ENCODE measurements around the gene AK8. TPM values are rescaled to one million over a fixed set of nuclear protein-coding genes. Genes with fewer than 3 reads are reported as not detected.

The AK8 gene
- total RNA-seq, 2 experiments from 2014 or later: 0.63 TPM; not detected in 1

GRCh38 chr9:132901858-132902831, 24.1 kb upstream of the AK8 start:
- CTCF ChIA-PET: interaction anchor here (0.7 to 2.3 kb wide), 30 partner anchors 7 to 222 kb away, joined by 3 to 15 read pairs (median 4); partner anchors contain the start of genes AK8, GTF3C5 and SPACA9
- Mint-ChIP-seq H3K4me1 (peaks cover 16% of the 10 kb centered on the region), H3K4me3 (no peak overlapping the region), H3K9me3 (ENCODE audit: low read depth) (no peaks in the 10 kb centered on the region), H3K27ac (no peak overlapping the region), H3K36me3 (peaks cover 1% of the 10 kb centered on the region), H3K27me3 (no peaks in the 10 kb centered on the region)
- DNase-seq: peak; percentile 88
- peak; percentile 97 for ATAC-seq

- Mint-ChIP-seq H3K9me3 (ENCODE audit: low read depth) (no peaks in the 10 kb centered on the region), H3K36me3 (peaks cover 8% of the 10 kb centered on the region), H3K27me3 (no peaks in the 10 kb centered on the region), H3K4me3 (no peak overlapping the region), H3K27ac (no peak overlapping the region), H3K4me1 (peaks cover 16% of the 10 kb centered on the region)
- DNase-seq: no peak
- ATAC-seq: no peak
- CTCF ChIA-PET: interaction anchor here (0.5 to 1.0 kb wide), 2 partner anchors 499 to 1562 kb away, joined by 3 read pairs; no protein-coding TSS in a partner anchor
Observed at GRCh38 chr9:132898051-132898450, 20.0 kb upstream of the AK8 start.

DNA sequence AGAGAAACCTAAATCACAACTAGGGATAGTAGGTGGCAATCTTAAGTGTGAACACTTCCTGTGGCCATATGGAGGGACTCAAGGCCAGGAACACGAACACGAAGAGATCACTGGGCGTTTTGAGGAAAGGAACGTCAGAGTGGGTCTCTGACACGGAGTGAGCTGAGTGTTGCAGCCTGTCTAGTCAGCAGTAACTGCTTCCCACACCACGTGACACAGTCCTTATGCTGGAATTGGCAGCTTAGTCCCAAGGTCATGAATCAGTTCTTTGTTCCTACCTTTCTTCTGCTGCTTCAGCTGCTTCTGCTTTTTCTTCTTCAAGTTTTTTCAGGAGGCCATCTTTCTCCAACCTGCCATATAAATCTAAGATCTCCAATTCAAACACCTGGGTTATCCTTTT, 18.8 kb upstream of the AK8 start:
- Mint-ChIP-seq H3K4me3 (no peak overlapping the region), H3K4me1 (peaks cover 11% of the 10 kb centered on the region), H3K9me3 (ENCODE audit: low read depth) (no peaks in the 10 kb centered on the region), H3K27ac (no peak overlapping the region), H3K36me3 (peaks cover 8% of the 10 kb centered on the region), H3K27me3 (no peaks in the 10 kb centered on the region)
- DNase-seq: no peak
- CTCF ChIA-PET: interaction anchor here (0.7 to 1.1 kb wide), 3 partner anchors 486 to 1150 kb away, joined by 3 to 4 read pairs (median 3); no protein-coding TSS in a partner anchor
- ATAC-seq: no peak

GRCh38 chr9:132896264-132896663, 18.2 kb upstream of the AK8 start:
- no peaks in the 10 kb centered on the region for H3K9me3 Mint-ChIP-seq (ENCODE audit: low read depth)
- peaks cover 5% of the 10 kb centered on the region for H3K4me1 Mint-ChIP-seq
- no peak for DNase-seq
- no peak overlapping the region for H3K27ac Mint-ChIP-seq
- H3K4me3 Mint-ChIP-seq: no peak overlapping the region
- no peaks in the 10 kb centered on the region for H3K27me3 Mint-ChIP-seq
- ATAC-seq: no peak
- H3K36me3 Mint-ChIP-seq: peaks cover 8% of the 10 kb centered on the region
- CTCF ChIA-PET: interaction anchor here (1.7 kb wide), 1 partner anchor 24 kb away, joined by 4 read pairs; no protein-coding TSS in a partner anchor

GRCh38 chr9:132894862-132895835, 17.1 kb upstream of the AK8 start:
- H3K36me3 Mint-ChIP-seq: peaks cover 8% of the 10 kb centered on the region
- H3K27ac Mint-ChIP-seq: no peak overlapping the region
- H3K4me3 Mint-ChIP-seq: no peak overlapping the region
- ATAC-seq: no peak
- H3K4me1 Mint-ChIP-seq: no peaks in the 10 kb centered on the region
- no peaks in the 10 kb centered on the region for H3K9me3 Mint-ChIP-seq (ENCODE audit: low read depth)
- H3K27me3 Mint-ChIP-seq: no peaks in the 10 kb centered on the region
- DNase-seq: no peak
- CTCF ChIA-PET: interaction anchor here (0.8 to 1.7 kb wide), 2 partner anchors 10 to 25 kb away, joined by 3 to 4 read pairs; no protein-coding TSS in a partner anchor

DNA sequence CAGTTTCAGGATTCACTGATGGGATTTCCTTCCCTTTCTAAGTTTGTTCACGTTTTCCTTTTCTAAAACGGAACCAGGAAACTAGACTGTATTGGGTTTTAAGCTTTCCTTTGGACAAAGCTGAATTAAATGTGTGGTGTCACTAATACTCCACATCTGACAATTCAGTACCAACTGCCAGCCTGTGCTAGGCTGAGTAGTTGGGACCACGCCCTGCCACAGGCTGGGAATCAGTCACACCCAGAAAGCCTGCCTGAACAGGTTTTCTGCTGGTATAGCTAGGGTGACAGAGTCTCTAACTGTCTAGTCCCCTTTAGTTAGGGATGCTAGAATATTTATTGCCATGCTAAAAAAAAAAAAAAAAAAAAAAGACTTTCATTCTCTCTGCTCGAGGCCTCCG, 16.3 kb upstream of the AK8 start:
- CTCF ChIA-PET: no interaction called here
- Mint-ChIP-seq H3K36me3 (peaks cover 8% of the 10 kb centered on the region), H3K27me3 (no peaks in the 10 kb centered on the region), H3K4me3 (no peak overlapping the region), H3K9me3 (ENCODE audit: low read depth) (no peaks in the 10 kb centered on the region), H3K27ac (no peak overlapping the region), H3K4me1 (no peaks in the 10 kb centered on the region)
- no peak for DNase-seq
- no peak for ATAC-seq

- H3K4me3 Mint-ChIP-seq: no peak overlapping the region
- no peaks in the 10 kb centered on the region for H3K9me3 Mint-ChIP-seq (ENCODE audit: low read depth)
- DNase-seq: no peak
- ATAC-seq: no peak
- peaks cover 10% of the 10 kb centered on the region for H3K4me1 Mint-ChIP-seq
- CTCF ChIA-PET: interaction anchor here (1.1 kb wide), 1 partner anchor 9 kb away, joined by 3 read pairs; no protein-coding TSS in a partner anchor
- no peak overlapping the region for H3K27ac Mint-ChIP-seq
- H3K27me3 Mint-ChIP-seq: no peaks in the 10 kb centered on the region
- peaks cover 8% of the 10 kb centered on the region for H3K36me3 Mint-ChIP-seq
Observed at GRCh38 chr9:132892400-132892799, 14.3 kb upstream of the AK8 start.

DNA sequence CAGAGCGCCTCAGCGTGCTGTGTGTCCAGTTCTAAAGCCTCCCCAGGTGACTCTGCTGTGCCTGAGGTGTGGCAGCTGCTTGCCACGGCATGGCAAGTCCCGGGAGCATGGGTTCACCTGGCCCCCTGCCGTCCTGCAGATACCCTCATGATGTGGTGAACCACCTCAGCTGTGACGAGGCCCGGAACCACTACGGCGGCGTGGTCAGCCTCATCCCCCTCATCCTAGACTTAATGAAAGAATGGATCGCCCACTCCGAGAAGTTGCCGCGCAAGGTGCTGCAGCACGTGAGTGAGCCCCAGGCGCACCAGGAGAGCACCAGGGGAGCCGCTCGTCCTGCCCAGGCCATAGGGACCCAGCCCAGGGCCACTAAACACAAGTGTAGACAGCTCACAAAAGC, 10.1 kb upstream of the AK8 start:
- Mint-ChIP-seq H3K36me3 (no peaks in the 10 kb centered on the region), H3K4me3 (no peak overlapping the region), H3K4me1 (peaks cover 12% of the 10 kb centered on the region), H3K27ac (no peak overlapping the region), H3K9me3 (ENCODE audit: low read depth) (no peaks in the 10 kb centered on the region), H3K27me3 (no peaks in the 10 kb centered on the region)
- CTCF ChIA-PET: no interaction called here
- ATAC-seq (no peak), DNase-seq (no peak)

- H3K27me3 Mint-ChIP-seq: no peaks in the 10 kb centered on the region
- H3K4me3 Mint-ChIP-seq: no peak overlapping the region
- H3K4me1 Mint-ChIP-seq: peaks cover 19% of the 10 kb centered on the region
- H3K27ac Mint-ChIP-seq: no peak overlapping the region
- H3K36me3 Mint-ChIP-seq: no peaks in the 10 kb centered on the region
- ATAC-seq: no peak
- no peak for DNase-seq
- CTCF ChIA-PET: no interaction called here
- H3K9me3 Mint-ChIP-seq (ENCODE audit: low read depth): no peaks in the 10 kb centered on the region
Observed at GRCh38 chr9:132887181-132888120, 9.4 kb upstream of the AK8 start.

DNA sequence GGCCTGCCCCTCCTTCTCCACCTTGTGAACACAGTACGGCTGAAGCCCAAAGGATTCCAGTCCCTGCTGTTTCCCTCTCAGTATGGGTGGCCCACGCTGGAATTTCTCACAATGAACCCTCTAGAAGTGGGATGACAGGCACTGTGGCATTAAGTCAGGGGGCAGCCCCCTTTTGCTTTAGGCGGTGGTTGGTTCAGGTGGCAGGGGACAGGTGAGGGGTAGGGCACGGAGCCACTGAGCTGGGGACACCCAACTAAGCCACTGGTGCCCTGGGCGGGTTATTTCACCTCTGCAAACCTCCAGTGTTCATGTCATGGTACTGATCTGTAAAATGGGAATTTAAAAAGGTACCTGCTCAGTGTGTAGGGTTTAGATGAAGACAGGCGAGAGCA, 8.2 kb upstream of the AK8 start:
- CTCF ChIA-PET: interaction anchor here (1.0 kb wide), 1 partner anchor 15 kb away, joined by 3 read pairs; no protein-coding TSS in a partner anchor
- Mint-ChIP-seq H3K27me3 (no peaks in the 10 kb centered on the region), H3K36me3 (no peaks in the 10 kb centered on the region), H3K9me3 (ENCODE audit: low read depth) (no peaks in the 10 kb centered on the region), H3K4me3 (no peak overlapping the region), H3K4me1 (peaks cover 26% of the 10 kb centered on the region), H3K27ac (no peak overlapping the region)
- no peak for DNase-seq
- ATAC-seq: no peak

DNA sequence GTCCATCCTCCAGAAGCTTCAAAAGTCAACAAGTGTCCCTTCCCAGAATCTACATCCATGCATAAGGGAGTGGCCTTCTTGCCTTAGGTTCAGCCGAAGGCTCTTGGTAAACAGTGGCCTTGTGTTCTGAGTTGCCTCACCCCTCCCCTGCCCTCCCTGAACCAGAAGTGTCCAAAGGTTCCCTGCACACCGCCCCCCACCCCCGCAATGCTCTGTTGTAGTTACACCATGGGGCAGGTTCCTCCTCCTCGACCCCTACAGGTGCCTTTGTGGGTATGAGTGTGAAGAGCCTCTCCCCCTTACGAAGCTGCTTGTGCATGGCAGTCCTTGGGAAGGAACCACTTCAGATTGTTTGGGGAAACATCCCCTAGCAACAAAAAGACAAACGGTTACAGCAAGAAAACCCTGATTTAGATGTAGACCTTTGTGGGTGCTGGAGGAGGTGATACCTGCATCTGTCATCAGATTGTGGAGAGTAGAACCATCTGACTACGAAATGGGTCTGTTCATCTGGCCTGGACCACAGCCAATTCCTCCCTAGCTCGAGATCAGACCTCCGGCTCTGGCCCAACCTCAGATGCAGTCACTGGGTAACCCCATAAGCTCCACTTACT, 7.7 kb upstream of the AK8 start:
- peaks cover 26% of the 10 kb centered on the region for H3K4me1 Mint-ChIP-seq
- H3K4me3 Mint-ChIP-seq: no peak overlapping the region
- no peak overlapping the region for H3K27ac Mint-ChIP-seq
- no peak for ATAC-seq
- CTCF ChIA-PET: interaction anchor here (1.0 to 1.2 kb wide), 2 partner anchors 15 to 16 kb away, joined by 3 read pairs; no protein-coding TSS in a partner anchor
- H3K27me3 Mint-ChIP-seq: no peaks in the 10 kb centered on the region
- H3K36me3 Mint-ChIP-seq: no peaks in the 10 kb centered on the region
- no peaks in the 10 kb centered on the region for H3K9me3 Mint-ChIP-seq (ENCODE audit: low read depth)
- no peak for DNase-seq
